GM21526 (cell line): ENCODE measurements around the gene CHD9NB.

Source experiments
- ATAC-seq: cut with Tn5 transposase; IDR thresholded peaks from one replicate; pipeline ENCODE4 v1.9.1; 2021; ENCODE audit warnings: moderate library complexity; ENCODE audit not compliant: unreplicated experiment, low FRiP score

CHD9NB gene

DNA sequence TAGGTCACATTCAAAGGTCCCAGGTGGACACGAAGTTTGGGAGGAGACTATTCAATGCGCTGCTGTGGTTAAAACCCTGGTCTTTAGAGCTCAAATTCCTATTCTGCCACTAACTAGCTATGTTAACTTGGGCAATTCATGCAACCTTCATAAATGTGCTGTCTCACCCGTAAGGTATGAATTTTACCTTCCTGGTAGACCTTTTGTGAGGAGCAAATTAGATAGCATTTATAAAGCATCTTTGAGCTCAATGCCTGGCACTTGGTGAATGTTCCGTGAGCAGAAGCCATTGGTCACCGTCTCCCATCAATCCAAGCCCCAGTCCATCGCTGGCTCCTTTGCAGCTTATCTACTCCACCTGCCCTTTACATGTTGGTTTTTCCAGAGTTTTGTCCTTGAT is 16.6 kb downstream of the CHD9NB start:
- no peak for ATAC-seq

DNA sequence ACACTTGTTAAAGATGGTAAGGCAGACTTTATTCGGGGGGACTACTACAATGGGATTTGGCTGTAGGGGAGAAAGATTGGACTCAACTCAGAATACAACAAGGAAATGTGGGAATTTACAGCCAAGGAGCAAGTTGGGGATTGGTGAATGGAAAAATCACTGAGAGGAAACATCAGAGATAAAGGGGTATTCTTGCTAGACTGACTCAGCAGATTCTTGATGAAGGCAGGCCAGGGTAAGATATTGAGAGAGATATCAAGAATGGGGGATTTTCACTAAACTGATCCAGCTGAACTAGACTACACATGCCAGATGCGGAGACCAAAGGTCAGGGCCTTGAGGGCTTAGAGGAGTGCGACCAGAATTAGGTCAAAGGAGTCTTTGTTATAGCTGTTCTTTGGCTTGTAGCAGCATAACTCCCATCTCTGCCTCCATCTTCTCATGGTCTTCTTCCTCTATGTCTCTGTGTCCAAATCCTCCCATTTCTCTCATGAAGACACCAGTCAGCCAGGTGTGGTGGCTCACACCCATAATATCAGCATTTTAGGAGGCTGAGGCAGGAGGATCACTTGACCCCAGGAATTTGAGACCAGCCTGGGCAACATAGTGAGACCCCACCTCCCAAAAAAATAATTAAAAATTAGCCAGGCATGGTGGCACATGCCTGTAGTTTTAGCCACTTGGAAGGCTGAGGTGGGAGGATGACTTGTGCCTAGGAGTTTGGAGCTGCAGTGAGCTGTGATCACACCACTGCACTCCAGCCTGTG is 17.3 kb downstream of the CHD9NB start:
- ATAC-seq, result no peak

- no peak for ATAC-seq
These were observed 18.4 kb downstream of the CHD9NB start for GRCh38 chr16:53034306-53034705.

GRCh38 chr16:53031323-53031942 is 21.3 kb downstream of the CHD9NB start:
- ATAC-seq, result no peak

DNA sequence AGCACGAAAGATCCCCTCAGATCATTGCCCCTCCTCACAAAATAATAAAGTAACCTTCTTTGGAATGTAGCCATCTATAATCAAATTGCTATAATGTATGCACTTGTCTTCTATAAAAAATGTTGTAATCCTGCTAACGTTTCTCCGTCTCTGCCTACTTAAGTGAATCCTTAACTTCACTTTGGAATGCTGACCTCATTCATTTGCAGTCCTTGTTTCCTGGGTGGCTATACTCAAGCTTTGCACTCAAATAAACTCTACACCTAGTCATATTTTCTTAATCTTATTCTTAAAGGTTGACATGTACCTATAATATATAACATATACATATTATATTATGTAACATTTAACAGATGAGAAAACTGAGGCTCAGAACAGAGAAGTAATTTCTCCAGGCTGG is 22.7 kb downstream of the CHD9NB start:
- ATAC-seq, result no peak

- ATAC-seq, result no peak
These were observed 28.7 kb downstream of the CHD9NB start for GRCh38 chr16:53024045-53024444.

DNA sequence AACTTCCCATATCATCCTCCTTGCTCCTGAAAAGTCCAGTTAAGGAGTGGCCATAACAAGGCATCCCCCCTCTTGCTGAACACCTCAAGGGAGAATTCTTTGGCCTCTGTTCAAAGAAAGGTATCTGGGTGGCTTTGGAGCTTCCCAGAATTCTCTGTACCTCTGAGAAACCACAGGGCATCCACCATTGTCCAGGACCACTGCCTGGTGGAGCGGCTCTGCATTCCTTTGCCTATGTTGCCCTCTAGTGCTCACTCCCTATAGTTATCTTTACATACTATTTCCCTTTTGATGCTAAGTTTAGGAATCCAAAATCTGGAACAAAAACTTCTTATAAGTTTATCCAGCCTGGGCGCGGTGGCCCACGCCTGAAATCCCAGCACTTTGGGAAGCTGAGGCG is 30.3 kb downstream of the CHD9NB start:
- ATAC-seq, result no peak

DNA sequence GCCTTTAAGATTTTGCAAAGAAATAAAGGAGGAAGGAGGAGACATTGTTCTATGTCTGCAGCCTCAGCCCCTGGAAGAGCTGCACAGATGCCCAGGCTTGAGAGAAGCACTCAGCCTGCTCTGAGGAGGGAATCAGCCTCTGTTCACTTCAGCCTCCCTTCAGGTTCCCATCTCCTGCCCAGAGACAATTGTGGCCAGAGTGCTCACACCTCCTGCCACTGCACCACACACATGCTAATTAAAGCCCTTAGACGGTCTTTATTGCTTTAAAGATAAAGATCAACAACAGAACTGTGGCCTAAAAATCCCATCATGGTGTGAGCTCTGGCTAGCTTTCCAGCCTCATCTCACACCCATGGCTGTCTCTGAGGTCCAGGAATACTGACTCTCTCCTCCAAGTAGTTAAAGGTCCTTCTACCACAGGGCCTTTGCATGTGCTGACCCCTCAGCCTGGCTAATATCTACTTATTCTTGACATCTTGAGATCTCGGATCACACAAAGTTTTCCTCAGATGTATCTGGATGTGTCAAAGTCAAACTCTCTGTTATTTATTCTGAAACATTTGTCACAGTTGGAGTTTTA is 33.8 kb downstream of the CHD9NB start:
- ATAC-seq, result no peak

- ATAC-seq, result no peak
These were observed 38.4 kb downstream of the CHD9NB start for GRCh38 chr16:53014287-53014686.

- ATAC-seq, result no peak
These were observed 45.6 kb downstream of the CHD9NB start for GRCh38 chr16:53007095-53007494.

GRCh38 chr16:52997922-52998321 is 54.8 kb downstream of the CHD9NB start:
- ATAC-seq, result no peak

DNA sequence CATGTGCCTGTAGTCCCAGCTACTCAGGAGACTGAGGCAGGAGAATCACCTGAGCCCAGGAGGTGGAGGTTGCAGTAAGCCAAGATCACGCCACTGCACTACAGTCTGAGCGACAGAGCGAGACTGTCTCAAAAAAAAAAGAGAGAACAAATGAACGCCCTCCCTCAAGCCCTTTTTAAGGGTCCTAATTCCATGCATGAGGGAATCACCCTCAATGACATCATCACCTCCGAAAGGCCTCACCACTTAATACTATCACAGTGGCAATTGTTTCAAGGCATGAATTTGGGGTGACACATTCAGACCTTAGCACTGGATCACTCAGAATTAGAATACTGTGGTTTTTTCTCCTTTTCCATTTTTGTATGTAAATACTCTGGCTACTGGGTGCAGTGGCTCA is 57.8 kb downstream of the CHD9NB start:
- ATAC-seq, result no peak

- no peak for ATAC-seq
These were observed 59.5 kb downstream of the CHD9NB start for GRCh38 chr16:52993179-52993578.

GRCh38 chr16:52991572-52991971 is 61.1 kb downstream of the CHD9NB start:
- no peak for ATAC-seq
